ENCODE data around the gene ZBTB44.
"Not testable (repeated sequence)": the region's sequence is repeated elsewhere in the genome, so short reads cannot be mapped to it uniquely, and the experiment has no call there.

The ZBTB44 gene

DNA sequence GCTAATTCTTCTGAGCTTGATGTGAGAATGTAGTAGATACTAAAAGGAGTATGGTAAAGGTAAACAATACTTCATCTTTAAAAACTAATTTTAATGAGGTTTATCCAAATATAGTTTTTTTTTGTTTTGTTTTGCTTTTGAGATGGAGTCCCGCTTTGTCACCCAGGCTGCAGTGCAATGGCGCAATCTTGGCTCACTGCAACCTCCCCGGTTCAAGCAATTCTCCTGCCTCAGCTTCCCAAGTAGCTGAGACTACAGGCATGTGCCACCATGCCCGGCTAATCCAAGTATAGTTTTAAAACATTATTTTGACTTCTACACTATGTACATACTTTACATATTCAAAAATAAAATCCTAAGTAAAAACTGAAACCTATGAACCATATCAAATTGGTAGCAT lies 4.1 kb downstream of the ZBTB44 start:
- DNase-seq, result no peak

GRCh38 chr11:130308886-130309285 lies 5.8 kb downstream of the ZBTB44 start:
- no peak for DNase-seq

- DNase-seq, result no peak
Observed at GRCh38 chr11:130308059-130308458, 6.7 kb downstream of the ZBTB44 start.

DNA sequence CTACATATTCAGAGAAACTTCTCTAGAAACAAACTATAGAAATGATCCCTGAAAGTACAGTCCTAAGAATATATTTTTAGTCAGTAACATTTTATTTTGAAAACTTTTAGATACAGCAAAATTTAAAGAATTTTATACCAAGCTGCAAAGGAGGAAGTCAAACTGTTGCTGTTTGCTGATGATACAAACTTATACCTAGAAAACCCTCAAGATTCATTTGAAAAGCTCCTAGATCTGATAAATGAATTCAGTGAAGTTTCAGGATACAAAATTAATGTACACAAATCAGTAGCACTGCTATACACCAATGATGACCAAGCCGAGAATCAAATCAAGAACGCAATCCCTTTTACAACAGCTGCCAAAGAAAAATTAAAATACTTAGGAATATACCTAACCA lies 10.1 kb downstream of the ZBTB44 start:
- DNase-seq, result no peak

DNA sequence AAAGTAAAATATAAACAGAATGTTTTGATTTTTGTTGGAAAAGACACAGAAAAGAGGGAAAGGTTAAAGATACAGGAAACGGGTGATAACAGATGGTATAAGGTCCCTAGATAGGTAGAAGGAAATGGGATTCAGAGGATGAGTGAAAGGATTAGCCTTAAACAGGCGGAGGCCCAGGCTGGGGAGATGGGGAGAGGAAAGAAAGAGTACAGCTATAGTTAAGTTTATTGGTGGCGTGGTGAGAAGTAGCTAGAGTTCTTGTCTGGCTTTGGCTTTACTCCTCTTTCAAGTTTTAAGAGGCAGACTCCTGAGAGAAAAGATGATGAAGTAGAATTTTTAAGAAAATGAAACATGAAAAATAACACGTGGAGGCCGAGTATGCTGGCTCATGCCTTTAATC lies 13.7 kb downstream of the ZBTB44 start:
- DNase-seq, result no peak

- DNase-seq, result no peak
Observed at GRCh38 chr11:130300567-130300966, 14.2 kb downstream of the ZBTB44 start.

DNA sequence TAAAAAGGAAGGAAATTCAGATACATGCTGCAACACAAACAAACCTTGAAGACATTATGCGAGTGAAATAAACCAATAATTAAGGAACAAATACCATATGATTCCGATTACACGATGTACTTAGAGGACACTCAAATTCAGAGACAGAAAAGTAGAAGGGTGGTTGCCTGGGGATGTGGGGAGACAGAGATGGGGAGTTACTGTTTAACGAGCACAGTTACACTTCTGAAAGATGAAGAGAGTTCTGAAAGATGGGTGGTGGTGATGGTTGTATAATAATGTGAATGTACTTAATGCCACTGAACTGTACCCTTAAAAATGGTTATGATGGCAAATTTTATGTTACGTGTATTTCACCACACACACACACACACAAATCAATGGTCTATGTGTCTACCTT lies 14.7 kb downstream of the ZBTB44 start:
- DNase-seq, result no peak

GRCh38 chr11:130295657-130296056 lies 19.1 kb downstream of the ZBTB44 start:
- DNase-seq, result no peak

DNA sequence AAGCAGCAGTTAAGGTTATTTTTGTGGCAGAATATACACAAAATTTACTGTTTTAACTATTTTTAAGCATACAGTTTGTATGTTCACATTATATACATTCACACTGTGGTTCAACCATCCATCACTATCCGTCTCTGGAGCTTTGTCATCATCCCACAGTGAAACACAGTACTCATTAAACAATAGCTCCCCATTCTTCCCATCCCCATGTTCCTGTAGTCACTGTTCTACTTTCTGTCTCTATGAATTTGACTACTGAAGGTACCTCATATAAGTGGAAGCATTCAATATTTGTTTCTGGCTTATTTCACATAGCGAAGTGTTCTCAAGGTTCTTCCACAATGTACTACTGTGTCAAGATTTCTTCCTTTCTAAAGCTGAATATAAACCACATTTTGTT lies 32.6 kb downstream of the ZBTB44 start:
- DNase-seq, result no peak

DNA sequence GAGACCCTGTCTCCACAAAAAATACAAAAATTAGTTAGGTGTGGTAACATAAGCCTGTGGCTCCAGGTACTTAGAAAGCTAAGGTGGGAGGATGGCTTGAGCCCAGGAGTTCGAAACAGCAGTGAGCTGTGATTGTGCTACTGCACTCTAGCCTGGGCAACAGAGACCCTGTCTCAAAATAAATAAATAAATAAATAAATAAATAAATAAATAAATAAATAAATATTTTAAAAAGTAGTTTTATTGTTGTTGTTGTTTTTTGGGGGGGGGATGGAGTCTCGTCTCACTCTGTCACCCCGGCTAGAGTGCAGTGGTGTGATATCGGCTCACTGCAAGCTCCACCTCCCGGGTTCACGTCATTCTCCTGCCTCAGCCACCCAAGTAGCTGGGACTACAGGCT lies 33.4 kb downstream of the ZBTB44 start:
- not testable (repeated sequence) for DNase-seq

DNA sequence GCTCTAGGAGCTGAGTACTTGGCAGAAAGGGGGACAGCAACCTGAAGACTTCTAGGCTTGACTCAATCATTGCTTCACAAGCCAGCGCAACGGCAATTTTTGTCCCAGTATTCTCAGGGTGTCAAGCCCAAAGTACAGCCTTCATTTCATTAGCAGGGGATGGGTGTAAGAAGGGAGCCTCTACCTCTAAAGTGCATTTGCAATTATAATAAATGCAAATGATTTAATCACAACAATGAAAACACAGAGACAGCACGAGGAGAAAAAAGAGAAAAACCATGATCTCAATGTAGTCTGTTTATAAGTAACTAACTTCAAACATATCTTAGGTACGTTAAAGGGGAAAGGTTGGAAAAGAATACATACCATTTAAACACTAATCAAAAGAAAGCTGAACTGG lies 34.7 kb downstream of the ZBTB44 start:
- DNase-seq, result no peak

- no peak for DNase-seq
Observed at GRCh38 chr11:130278745-130279144, 36.0 kb downstream of the ZBTB44 start.

- no peak for DNase-seq
Observed at GRCh38 chr11:130278151-130278550, 36.6 kb downstream of the ZBTB44 start.

- no peak for DNase-seq
Observed at GRCh38 chr11:130272336-130272735, 42.4 kb downstream of the ZBTB44 start.

DNA sequence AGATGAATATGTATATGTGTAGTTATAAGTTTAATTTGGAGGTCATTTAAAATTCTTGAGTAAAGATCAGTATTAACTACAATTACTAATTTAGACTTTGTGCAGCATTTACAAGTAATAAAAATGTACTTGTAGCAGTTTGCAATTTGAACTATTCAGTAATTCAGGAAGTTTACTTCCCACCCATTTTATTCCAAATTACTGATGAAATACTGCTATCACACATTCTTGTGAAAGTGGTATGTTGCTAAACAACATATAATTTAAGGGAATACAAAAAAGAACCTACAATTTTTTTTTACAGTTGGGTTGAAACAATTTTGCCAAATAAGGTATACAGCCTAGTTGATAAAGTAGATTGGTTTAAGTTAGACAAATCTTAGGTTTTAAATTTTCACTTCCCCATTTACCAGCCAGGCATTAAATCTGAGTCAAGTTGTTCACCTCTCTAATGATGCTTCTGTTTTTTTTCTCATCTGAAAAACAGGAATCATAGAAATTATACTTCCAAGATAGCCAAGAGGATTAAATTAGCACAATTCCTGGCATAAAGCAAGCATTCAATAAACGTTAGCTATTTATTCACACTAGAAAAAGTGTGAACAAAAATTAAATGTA lies 45.3 kb downstream of the ZBTB44 start:
- peak in 1 of 2 experiments; percentile 8 for DNase-seq

DNA sequence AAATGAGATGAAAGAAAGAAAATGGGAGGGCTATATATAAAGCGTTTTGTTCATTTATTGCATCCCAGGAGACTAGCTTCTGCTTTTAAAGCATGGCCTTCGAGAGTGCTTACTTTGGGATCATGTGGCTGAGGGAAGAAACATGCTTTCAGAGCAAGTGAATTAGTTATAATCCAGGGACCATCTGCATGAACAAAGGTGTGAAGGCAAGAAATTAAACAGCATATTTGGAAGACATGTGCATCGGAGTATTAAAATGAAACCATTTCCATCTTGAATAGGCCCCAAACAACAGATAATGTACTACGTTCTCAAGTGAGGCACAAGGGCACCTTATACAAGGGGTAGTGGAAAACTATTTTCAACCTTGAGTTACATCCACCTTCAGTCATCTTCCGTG lies 51.4 kb downstream of the ZBTB44 start:
- no peak for DNase-seq

- no peak for DNase-seq
Observed at GRCh38 chr11:130262424-130262823, 52.3 kb downstream of the ZBTB44 start.

DNA sequence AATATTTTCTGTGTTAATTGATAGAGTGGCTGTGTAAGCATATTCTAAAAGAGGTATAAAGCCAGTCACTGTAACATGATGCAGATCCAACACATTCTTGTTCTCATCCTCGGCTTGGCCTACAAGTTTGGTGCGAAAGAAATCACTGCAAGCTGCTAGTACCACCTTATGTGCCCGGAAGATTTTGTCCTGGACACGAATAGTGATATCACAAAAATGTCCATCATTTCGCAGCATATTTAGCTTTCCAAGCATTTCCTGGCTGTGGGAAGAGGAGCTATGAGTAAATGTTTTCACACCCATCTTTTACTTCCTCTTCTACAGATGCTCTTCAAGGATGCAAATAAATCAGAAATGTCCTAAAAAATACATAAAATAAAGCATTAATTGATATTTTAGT lies 53.1 kb downstream of the ZBTB44 start:
- no peak for DNase-seq

DNA sequence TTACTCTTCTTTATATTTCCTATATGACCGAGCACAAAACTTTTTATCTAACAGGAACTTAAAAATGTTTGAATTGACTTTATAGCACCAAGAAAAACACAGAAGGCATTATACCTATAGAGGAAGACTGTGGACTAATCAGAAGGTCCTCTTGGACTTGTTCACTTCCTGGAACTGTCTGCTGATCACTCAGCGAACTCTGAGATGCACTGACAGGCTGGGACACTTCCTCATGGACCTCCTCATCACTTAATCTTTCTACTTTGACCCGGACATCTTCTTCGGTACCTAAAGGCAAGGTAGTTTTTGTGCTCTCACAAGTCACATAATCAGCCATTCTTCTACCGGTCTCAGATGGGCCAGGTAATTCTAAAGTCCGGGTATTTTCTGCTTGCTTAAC lies 54.0 kb downstream of the ZBTB44 start:
- DNase-seq, result no peak

GRCh38 chr11:130260080-130260627 lies 54.6 kb downstream of the ZBTB44 start:
- no peak for DNase-seq

DNA sequence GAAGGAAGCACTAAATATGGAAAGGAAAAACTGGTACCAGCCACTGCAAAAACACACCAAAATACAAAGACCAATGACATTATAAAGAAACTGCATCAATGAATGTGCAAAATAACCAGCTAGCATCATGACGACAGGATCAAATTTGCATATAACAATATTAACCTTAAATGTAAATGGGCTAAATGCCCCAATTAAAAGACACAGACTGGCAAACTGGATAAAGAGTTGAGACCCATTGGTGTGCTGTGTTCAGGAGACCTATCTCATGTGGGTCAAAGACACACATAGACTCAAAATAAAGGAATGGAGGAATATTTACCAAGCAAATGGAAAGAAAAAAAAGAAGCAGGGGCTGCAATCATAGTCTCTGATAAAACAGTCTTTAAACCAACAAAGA lies 63.0 kb downstream of the ZBTB44 start:
- DNase-seq, result not testable (repeated sequence)

GRCh38 chr11:130249929-130250328 lies 64.8 kb downstream of the ZBTB44 start:
- not testable (repeated sequence) for DNase-seq

DNA sequence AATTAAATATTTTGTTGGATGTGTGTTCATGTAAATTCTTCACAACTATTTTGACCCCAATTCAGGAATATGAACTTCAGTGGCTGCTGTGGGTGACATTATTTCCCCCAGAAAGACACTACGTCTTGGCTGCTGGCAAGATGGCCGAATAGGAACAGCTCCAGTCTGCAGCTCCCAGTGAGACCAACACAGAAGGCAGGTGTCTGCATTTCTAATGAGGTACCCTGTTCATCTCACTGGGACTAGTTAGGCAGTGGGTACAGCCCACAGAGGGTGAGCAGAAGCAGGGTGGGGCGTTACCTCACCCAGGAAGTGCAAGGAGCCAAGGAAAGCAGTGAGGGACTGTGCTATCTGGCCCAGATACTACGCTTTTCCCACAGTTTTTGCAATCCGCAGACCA lies 65.3 kb downstream of the ZBTB44 start:
- DNase-seq, result no peak

DNA sequence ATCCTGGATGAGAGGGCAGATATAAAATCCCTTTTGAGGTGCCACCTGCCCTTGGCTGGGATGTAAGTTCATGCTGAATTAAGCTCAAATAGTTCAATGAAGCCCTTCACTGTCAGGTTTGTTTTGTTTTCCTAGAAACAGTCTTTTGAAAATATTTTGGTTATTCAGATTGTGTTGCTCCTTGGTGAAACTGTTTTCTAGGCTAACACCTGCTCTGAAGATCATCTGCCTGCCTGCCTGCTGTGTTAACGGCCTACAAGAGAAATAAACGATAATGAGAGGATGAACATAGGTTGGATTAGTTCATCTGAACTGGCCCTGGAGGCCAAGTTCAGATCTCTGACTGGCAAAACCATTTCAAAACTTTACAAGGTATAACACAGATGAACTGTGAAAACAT lies 67.4 kb downstream of the ZBTB44 start:
- no peak for DNase-seq

DNA sequence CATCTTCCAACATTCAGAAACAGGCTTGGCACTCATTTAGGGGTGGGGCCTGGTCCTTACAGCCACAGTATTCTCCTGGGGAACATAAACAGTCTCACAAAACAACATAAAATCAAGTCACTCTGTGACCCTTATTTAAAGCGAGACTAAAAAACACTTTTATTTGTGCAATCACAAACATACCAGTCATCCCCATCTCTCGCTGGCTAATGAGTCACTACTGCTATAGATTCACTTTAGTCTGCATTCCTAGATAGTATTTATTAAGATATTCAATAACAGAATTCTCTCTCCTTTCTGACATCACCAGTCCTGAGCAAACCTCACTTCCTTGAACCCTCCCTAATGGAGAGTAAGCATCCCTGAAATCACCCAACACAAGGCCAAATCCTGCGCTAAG lies 68.0 kb downstream of the ZBTB44 start:
- no peak for DNase-seq
